Mesothelial cell of epicardium (in vitro differentiated cells): ENCODE data around the gene UBAP1. TPM values are rescaled to one million over a fixed set of nuclear protein-coding genes. Genes with fewer than 3 reads are reported as not detected.
A peak's percentile ranks its signal among the peaks of the same experiment; 100 is the strongest.

Experiments used
- DNase-seq, 2 experiments: peaks; one replicate each; pipeline ENCODE4 v3.0.0; 2021; ENCODE audit warnings: low spot score in 2 of 2; ENCODE audit not compliant: unreplicated experiment in 2 of 2
- H3K27ac Mint-ChIP-seq: 2 replicates; pipeline ENCODE4 v1.8.0; 2021; ENCODE audit warnings: mixed read lengths
- H3K27me3 Mint-ChIP-seq: 2 replicates; pipeline ENCODE4 v1.8.0; 2021; ENCODE audit warnings: low read depth, mixed read lengths
- H3K36me3 Mint-ChIP-seq: 2 replicates; pipeline ENCODE4 v1.8.0; 2021; ENCODE audit warnings: mixed read lengths
- H3K4me1 Mint-ChIP-seq: 2 replicates; pipeline ENCODE4 v1.8.0; 2021; ENCODE audit warnings: mixed read lengths
- H3K4me3 Mint-ChIP-seq: 2 replicates; pipeline ENCODE4 v1.8.0; 2021; ENCODE audit warnings: mild to moderate bottlenecking, moderate library complexity, mixed read lengths
- H3K9me3 Mint-ChIP-seq: 2 replicates; pipeline ENCODE4 v1.8.0; 2021; ENCODE audit warnings: mixed read lengths
- total RNA-seq: library from RNA; stranded (reverse); gene quantifications from 3 replicates; pipeline ENCODE4 v1.2.1, GENCODE V29; 2021
- TF ChIP-seq, protein P1 (sequence below): fragments of 200-600 bp; sonication (generic); IDR thresholded peaks from one replicate; pipeline ENCODE4 v1.5.0; 2021; ENCODE audit warnings: antibody characterized with exemption; ENCODE audit not compliant: unreplicated experiment

The UBAP1 gene
- total RNA-seq, 1 donor from 2014 or later, result 38.0 TPM

DNA sequence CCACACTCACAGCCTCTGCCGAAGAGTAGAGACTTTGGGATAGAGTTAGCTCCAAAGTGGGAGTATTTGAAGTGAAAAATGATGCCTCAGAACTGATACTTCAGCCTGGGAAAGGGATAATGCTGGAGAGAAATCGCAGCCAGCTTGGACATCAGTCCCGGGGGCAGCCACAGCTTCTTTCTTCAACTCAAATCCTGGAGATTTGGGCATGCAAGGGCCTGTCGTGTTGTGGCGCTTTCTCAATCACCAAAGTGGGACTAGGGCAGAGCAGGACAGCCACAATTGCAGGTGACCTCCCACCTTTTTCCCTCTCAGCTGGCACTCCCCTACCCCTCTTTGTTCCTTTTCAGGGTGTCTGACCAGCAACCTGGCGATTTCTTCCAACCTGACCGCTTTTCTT lies 70.4 kb downstream of the UBAP1 start:
- H3K9me3 Mint-ChIP-seq, result no peaks in the 10 kb centered on the region
- H3K4me1 Mint-ChIP-seq, result no peaks in the 10 kb centered on the region
- DNase-seq, result no peak
- peaks cover 9% of the 10 kb centered on the region for H3K36me3 Mint-ChIP-seq
- TF ChIP-seq, protein P1, sequence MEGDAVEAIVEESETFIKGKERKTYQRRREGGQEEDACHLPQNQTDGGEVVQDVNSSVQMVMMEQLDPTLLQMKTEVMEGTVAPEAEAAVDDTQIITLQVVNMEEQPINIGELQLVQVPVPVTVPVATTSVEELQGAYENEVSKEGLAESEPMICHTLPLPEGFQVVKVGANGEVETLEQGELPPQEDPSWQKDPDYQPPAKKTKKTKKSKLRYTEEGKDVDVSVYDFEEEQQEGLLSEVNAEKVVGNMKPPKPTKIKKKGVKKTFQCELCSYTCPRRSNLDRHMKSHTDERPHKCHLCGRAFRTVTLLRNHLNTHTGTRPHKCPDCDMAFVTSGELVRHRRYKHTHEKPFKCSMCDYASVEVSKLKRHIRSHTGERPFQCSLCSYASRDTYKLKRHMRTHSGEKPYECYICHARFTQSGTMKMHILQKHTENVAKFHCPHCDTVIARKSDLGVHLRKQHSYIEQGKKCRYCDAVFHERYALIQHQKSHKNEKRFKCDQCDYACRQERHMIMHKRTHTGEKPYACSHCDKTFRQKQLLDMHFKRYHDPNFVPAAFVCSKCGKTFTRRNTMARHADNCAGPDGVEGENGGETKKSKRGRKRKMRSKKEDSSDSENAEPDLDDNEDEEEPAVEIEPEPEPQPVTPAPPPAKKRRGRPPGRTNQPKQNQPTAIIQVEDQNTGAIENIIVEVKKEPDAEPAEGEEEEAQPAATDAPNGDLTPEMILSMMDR, result no peak
- no peaks in the 10 kb centered on the region for H3K27me3 Mint-ChIP-seq
- no peak overlapping the region for H3K27ac Mint-ChIP-seq
- H3K4me3 Mint-ChIP-seq, result no peak overlapping the region

DNA sequence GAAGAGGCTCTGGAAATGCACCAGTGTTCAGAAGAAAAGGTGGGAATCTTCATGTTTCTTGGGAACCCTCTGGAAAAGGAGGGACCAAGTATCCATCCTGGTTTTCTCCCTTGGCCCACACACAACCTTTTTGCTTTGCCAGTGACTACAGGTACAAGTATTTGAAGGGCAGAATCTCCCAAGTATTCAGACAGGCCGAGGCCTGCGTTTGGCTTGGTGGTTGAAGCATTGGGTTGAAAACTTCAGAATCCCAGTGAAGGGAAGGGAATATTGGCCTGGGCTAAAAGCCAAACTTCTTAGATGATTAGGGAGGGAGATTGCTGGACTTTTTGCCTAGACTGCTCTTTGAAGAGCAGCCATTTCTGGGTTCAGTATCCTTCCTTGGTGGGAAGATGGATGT lies 71.9 kb downstream of the UBAP1 start:
- Mint-ChIP-seq H3K4me3 (no peak overlapping the region), H3K36me3 (peaks cover 9% of the 10 kb centered on the region), H3K27me3 (no peaks in the 10 kb centered on the region), H3K27ac (no peak overlapping the region), H3K4me1 (no peaks in the 10 kb centered on the region), H3K9me3 (no peaks in the 10 kb centered on the region)
- no peak for DNase-seq
- TF ChIP-seq, protein P1, result no peak

DNA sequence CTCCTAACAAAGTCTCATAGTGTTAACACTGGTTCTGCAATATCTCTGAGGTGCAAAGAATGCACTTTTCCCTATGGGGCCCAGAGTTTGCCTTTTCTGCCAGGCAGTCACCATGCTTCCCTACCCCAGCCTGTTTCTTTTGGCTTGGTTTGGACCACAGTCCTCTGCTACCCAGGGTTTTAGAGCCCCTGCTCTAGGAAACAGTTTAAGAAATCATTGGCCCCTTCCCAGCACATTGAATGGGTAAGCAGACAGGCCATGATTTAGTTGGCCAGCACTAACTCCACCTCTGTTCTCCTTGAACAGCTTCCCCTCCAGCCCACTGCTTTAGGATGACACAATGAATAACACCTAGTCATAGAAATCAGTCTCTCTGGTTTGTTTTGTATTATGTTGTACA lies 73.2 kb downstream of the UBAP1 start:
- TF ChIP-seq, protein P1, result no peak
- no peak overlapping the region for H3K4me3 Mint-ChIP-seq
- no peaks in the 10 kb centered on the region for H3K27me3 Mint-ChIP-seq
- no peak for DNase-seq
- H3K4me1 Mint-ChIP-seq, result no peaks in the 10 kb centered on the region
- H3K36me3 Mint-ChIP-seq, result peaks cover 5% of the 10 kb centered on the region
- H3K27ac Mint-ChIP-seq, result no peak overlapping the region
- H3K9me3 Mint-ChIP-seq, result no peaks in the 10 kb centered on the region

DNA sequence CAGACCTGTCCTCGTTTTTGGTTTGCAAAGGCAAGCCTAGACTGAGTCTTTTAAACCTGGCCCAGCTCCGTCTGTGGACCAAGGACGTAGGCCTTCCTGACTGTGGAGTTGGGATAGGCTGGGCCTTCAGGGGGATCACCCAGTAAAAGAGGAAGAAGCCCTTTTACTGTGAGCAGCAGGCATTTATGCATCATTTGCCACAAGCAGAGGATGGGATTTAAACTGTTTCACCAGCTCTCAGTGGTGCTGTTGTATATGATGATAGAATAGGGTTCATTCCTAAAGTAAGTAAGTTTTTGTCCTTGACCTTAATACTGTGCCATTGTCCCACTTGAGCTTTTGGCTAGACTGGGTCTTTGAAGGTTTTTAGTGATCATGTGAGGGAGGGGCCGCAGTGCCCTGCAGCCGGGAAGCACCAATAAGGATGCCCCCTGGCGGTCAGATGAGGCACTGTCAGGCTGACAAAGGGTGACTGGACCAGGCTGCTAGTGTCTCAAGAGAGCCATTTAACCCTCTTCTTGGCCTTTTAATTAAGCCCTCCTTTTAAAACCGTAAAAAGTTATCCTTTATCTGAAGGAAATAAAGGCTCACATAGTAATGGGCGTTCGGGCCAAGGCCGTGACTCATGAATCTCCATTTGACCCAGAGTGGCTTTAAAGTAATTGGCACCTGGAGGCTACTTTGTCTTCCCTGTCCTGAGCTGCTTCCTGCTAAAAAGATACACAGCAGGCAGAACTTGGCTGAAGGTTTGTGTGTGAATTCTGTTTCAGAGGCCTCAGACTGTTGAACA lies 74.0 kb downstream of the UBAP1 start:
- H3K27me3 Mint-ChIP-seq, result no peaks in the 10 kb centered on the region
- DNase-seq, result peak; percentile 52 to 76
- H3K4me3 Mint-ChIP-seq, result no peak overlapping the region
- H3K27ac Mint-ChIP-seq, result peak overlapping the region; percentile 64
- H3K9me3 Mint-ChIP-seq, result no peaks in the 10 kb centered on the region
- TF ChIP-seq, protein P1, result peak; percentile 96
- H3K4me1 Mint-ChIP-seq, result no peaks in the 10 kb centered on the region
- peaks cover 5% of the 10 kb centered on the region for H3K36me3 Mint-ChIP-seq

DNA sequence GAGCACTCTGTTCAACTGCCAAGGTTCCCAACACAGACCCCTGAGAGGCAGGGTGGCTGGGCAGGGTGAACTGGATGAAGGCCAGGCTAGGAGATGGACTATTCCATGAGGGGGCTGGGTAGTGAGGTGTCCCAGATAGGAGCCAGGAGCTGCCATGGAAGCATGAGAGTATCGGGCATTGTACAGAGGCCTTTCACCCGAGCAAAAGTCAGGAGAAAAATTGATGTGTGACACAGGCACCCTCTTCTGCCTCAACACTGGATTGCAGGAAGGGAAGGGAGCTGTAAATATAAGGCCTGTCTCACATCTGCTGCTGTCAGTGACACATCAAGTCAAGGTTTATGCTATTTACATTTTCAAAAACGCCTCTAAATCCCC lies 74.6 kb downstream of the UBAP1 start:
- Mint-ChIP-seq H3K27me3 (no peaks in the 10 kb centered on the region), H3K9me3 (no peaks in the 10 kb centered on the region), H3K4me3 (no peak overlapping the region), H3K27ac (peak overlapping the region; percentile 64), H3K4me1 (no peaks in the 10 kb centered on the region), H3K36me3 (peaks cover 5% of the 10 kb centered on the region)
- TF ChIP-seq, protein P1, result no peak
- DNase-seq, result no peak
